ENCODE measurements around the gene SRL.
A peak's percentile ranks its signal among the peaks of the same experiment; 100 is the strongest.

Gene SRL

GRCh38 chr16:4190712-4191333 is 51.1 kb downstream of the SRL start:
- no peak overlapping the region for H2AFZ ChIP-seq (ENCODE audit: low read length)
- H3K9me3 ChIP-seq (replicated peaks in 1 of 2; ENCODE audit: control insufficient read depth in 2 of 2, insufficient read depth in 1 of 2, low read depth in 1 of 2, low read length in 2 of 2): no peaks in the 10 kb centered on the region
- no peak overlapping the region for H2BK15ac ChIP-seq (ENCODE audit: low read length)
- no peak overlapping the region for H3K4ac ChIP-seq (ENCODE audit: low read length)
- H4K91ac ChIP-seq (ENCODE audit: low read depth, low read length, poor library complexity): no peak overlapping the region
- peaks cover 1% of the 10 kb centered on the region for H3K79me1 ChIP-seq (ENCODE audit: low read depth, low read length)
- H2BK12ac ChIP-seq (ENCODE audit: low read length): no peak overlapping the region
- H3K27me3 ChIP-seq (ENCODE audit: control insufficient read depth in 3 of 3, insufficient read depth in 3 of 3, low read depth in 1 of 3, low read length in 3 of 3): peaks cover 0 to 15% (median 0%) of the 10 kb centered on the region in 3 experiments
- no peak for DNase-seq (ENCODE audit: low spot score)
- H3K14ac ChIP-seq (ENCODE audit: low read length): no peak overlapping the region
- no peak overlapping the region for H3K4me2 ChIP-seq (ENCODE audit: insufficient read depth, low read length, poor library complexity, severe bottlenecking)
- H2BK120ac ChIP-seq (ENCODE audit: low read depth, low read length): no peak overlapping the region
- H3K18ac ChIP-seq (ENCODE audit: low read length): no peak overlapping the region
- no peak overlapping the region for H3K23ac ChIP-seq (ENCODE audit: low read depth, low read length, poor library complexity)
- H2AK5ac ChIP-seq (ENCODE audit: low read depth, low read length): no peak overlapping the region
- no peaks in the 10 kb centered on the region for H3K36me3 ChIP-seq (replicated peaks in 1 of 2; ENCODE audit: control insufficient read depth in 2 of 2, insufficient read depth in 2 of 2, low read length in 2 of 2)
- no peak overlapping the region for H4K8ac ChIP-seq (ENCODE audit: low read depth, low read length)
- WGBS, 2 donors (ENCODE audit: extremely low coverage in 2 of 2, insufficient read length in 2 of 2, insufficient replicate concordance in 1 of 2): no CpG with 5 or more reads among the region's 13 CpGs
- no peak overlapping the region for H3K27ac ChIP-seq (replicated peaks; ENCODE audit: low read length)
- H3K4me3 ChIP-seq (ENCODE audit: low read length in 2 of 2): no peak overlapping the region
- H3K9ac ChIP-seq (ENCODE audit: low read depth, low read length, poor library complexity): no peak overlapping the region
- H3K4me1 ChIP-seq (ENCODE audit: control insufficient read depth in 2 of 2, insufficient read depth in 1 of 2, low read depth in 1 of 2, low read length in 2 of 2): peaks cover 0 to 1% of the 10 kb centered on the region in 2 donors
- no peak overlapping the region for H2BK5ac ChIP-seq (ENCODE audit: low read length)

DNA sequence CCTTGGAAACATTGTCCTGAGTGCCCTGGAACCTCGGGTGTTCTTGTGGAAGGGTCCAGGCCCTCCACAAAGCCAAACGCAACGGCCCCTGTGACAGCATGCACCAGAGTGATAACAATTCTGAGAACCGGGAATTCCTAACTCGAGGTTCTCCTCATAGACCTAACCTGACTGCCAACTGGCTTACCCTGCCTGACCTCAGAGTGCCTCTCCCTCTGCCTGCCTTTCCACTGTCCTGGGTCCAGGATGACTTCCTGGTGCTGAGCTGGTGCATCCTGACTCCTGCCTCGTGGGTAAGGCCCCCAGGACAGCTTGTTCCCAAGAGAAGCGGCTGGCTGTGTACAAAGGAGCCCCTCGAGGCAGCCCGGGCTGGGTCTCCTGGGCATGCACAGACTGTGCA is 51.8 kb downstream of the SRL start:
- peak overlapping the region; percentile 48 for H2AFZ ChIP-seq (ENCODE audit: low read length)
- no peak overlapping the region for H3K18ac ChIP-seq (ENCODE audit: low read length)
- H2BK120ac ChIP-seq (ENCODE audit: low read depth, low read length): no peak overlapping the region
- peaks cover 0 to 15% (median 0%) of the 10 kb centered on the region in 3 experiments for H3K27me3 ChIP-seq (ENCODE audit: control insufficient read depth in 3 of 3, insufficient read depth in 3 of 3, low read depth in 1 of 3, low read length in 3 of 3)
- no peak overlapping the region for H4K8ac ChIP-seq (ENCODE audit: low read depth, low read length)
- H3K4me2 ChIP-seq (ENCODE audit: insufficient read depth, low read length, poor library complexity, severe bottlenecking): no peak overlapping the region
- H3K36me3 ChIP-seq (replicated peaks in 1 of 2; ENCODE audit: control insufficient read depth in 2 of 2, insufficient read depth in 2 of 2, low read length in 2 of 2): no peaks in the 10 kb centered on the region
- no peak for DNase-seq (ENCODE audit: low spot score)
- no peak overlapping the region for H3K9ac ChIP-seq (ENCODE audit: low read depth, low read length, poor library complexity)
- H2BK5ac ChIP-seq (ENCODE audit: low read length): no peak overlapping the region
- H3K4me1 ChIP-seq (ENCODE audit: control insufficient read depth in 2 of 2, insufficient read depth in 1 of 2, low read depth in 1 of 2, low read length in 2 of 2): peaks cover 0 to 1% of the 10 kb centered on the region in 2 donors
- H3K27ac ChIP-seq (replicated peaks; ENCODE audit: low read length): no peak overlapping the region
- no CpG with 5 or more reads among the region's 9 CpGs for WGBS, 2 donors (ENCODE audit: extremely low coverage in 2 of 2, insufficient read length in 2 of 2, insufficient replicate concordance in 1 of 2)
- no peak overlapping the region for H4K91ac ChIP-seq (ENCODE audit: low read depth, low read length, poor library complexity)
- no peak overlapping the region for H3K4ac ChIP-seq (ENCODE audit: low read length)
- no peak overlapping the region for H3K23ac ChIP-seq (ENCODE audit: low read depth, low read length, poor library complexity)
- H3K79me1 ChIP-seq (ENCODE audit: low read depth, low read length): peaks cover 1% of the 10 kb centered on the region
- H2BK12ac ChIP-seq (ENCODE audit: low read length): no peak overlapping the region
- H2BK15ac ChIP-seq (ENCODE audit: low read length): no peak overlapping the region
- H3K14ac ChIP-seq (ENCODE audit: low read length): no peak overlapping the region
- no peak overlapping the region for H3K4me3 ChIP-seq (ENCODE audit: low read length in 2 of 2)
- H2AK5ac ChIP-seq (ENCODE audit: low read depth, low read length): no peak overlapping the region
- no peaks in the 10 kb centered on the region for H3K9me3 ChIP-seq (replicated peaks in 1 of 2; ENCODE audit: control insufficient read depth in 2 of 2, insufficient read depth in 1 of 2, low read depth in 1 of 2, low read length in 2 of 2)

DNA sequence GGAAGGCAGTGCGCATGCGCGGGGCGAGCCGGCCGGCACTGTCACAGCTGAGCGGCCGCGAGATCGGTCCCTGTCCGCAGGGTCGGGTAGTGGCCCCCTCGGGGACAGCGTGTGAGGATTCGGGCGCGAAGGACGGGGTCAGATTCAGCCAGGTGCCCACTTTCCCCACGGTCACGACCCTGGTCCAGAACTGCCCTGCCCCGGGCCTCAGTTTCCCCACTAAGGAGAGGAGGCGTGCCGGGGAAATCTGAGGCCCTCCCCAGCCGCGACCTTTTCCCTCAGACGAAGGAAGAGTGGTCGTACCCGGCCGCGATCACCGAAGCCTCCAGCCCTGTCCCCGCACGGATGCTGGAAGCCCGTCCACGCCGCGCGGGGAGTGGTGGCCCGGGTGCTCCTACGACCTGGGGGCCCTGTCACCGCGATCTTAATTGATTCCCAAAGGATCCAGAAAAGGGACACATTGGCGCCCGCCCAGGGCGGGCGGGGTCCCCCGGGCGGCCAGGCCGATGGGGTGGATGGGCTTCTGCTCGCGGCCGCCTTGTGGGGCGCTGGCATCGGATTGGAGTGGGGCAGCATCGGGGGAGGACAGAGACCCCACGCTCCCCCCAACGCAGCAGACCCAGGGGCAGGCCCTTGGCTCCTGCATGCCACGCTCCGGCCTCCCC is 57.7 kb downstream of the SRL start:
- Histone ChIP-seq H3K9ac (ENCODE audit: low read depth, low read length, poor library complexity) (peak overlapping the region; percentile 86), H3K9me3 (replicated peaks in 1 of 2; ENCODE audit: control insufficient read depth in 2 of 2, insufficient read depth in 1 of 2, low read depth in 1 of 2, low read length in 2 of 2) (no peaks in the 10 kb centered on the region), H3K27me3 (ENCODE audit: control insufficient read depth in 3 of 3, insufficient read depth in 3 of 3, low read depth in 1 of 3, low read length in 3 of 3) (peaks cover 0 to 11% (median 2%) of the 10 kb centered on the region in 3 experiments), H4K8ac (ENCODE audit: low read depth, low read length) (peak overlapping the region; percentile 43), H2BK12ac (ENCODE audit: low read length) (no peak overlapping the region), H2AK5ac (ENCODE audit: low read depth, low read length) (no peak overlapping the region), H4K91ac (ENCODE audit: low read depth, low read length, poor library complexity) (no peak overlapping the region), H3K4me1 (ENCODE audit: control insufficient read depth in 2 of 2, insufficient read depth in 1 of 2, low read depth in 1 of 2, low read length in 2 of 2) (peaks cover 2 to 3% of the 10 kb centered on the region in 2 donors), H2AFZ (ENCODE audit: low read length) (peak overlapping the region; percentile 98), H3K4me3 (ENCODE audit: low read length in 2 of 2) (peak overlapping the region; percentile 64 to 88), H2BK15ac (ENCODE audit: low read length) (no peak overlapping the region), H3K4me2 (ENCODE audit: insufficient read depth, low read length, poor library complexity, severe bottlenecking) (peak overlapping the region; percentile 96), H3K79me1 (ENCODE audit: low read depth, low read length) (no peaks in the 10 kb centered on the region), H2BK5ac (ENCODE audit: low read length) (no peak overlapping the region), H3K36me3 (replicated peaks in 1 of 2; ENCODE audit: control insufficient read depth in 2 of 2, insufficient read depth in 2 of 2, low read length in 2 of 2) (no peaks in the 10 kb centered on the region), H3K18ac (ENCODE audit: low read length) (peak overlapping the region; percentile 91), H2BK120ac (ENCODE audit: low read depth, low read length) (no peak overlapping the region), H3K4ac (ENCODE audit: low read length) (no peak overlapping the region), H3K23ac (ENCODE audit: low read depth, low read length, poor library complexity) (peak overlapping the region; percentile 96), H3K14ac (ENCODE audit: low read length) (peak overlapping the region; percentile 31), H3K27ac (replicated peaks; ENCODE audit: low read length) (no peak overlapping the region)
- WGBS, 2 donors (ENCODE audit: extremely low coverage in 2 of 2, insufficient read length in 2 of 2, insufficient replicate concordance in 1 of 2): no CpG with 5 or more reads among the region's 59 CpGs
- no peak for DNase-seq (ENCODE audit: low spot score)

DNA sequence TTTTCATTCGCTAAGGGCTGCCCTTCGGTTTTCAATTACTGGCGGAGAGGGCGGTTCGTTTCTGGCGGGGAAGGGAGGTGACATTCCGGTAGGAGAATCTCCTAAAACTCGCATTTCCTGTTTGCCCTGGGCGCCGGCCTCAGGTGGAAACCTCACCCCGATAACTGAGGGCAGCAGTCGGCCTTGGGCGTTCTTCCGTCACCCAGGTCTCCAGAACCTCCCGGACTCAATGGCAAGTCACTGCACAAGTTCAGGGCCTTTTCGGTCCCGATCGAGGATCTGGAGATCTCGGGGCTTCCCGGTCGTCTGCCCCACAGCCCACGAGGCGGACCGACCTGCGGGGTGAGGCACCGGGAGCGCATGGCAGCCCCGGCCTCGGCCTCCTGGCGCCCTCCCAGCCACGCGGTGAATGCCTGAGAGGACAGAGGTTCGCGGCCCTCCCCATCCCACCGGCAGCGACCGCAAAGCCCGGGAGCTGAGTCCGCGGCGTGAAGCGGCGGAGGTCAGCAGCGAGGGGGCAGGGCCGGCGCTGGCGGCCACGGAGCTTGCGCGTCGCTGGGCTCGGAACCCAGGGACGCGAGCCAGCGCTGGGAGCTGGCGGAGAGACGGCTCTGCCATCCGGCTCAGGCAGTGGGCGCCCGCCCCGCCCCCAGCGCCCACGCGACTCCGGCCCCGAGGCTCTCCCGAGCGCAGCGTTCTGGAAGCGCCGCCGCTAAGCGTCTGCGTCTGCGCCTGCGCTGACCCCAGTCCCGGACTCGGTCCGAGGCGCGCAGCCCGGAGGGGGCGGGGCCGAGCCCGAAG is 58.4 kb downstream of the SRL start:
- Histone ChIP-seq H4K91ac (ENCODE audit: low read depth, low read length, poor library complexity) (no peak overlapping the region), H3K9me3 (replicated peaks in 1 of 2; ENCODE audit: control insufficient read depth in 2 of 2, insufficient read depth in 1 of 2, low read depth in 1 of 2, low read length in 2 of 2) (no peaks in the 10 kb centered on the region), H3K14ac (ENCODE audit: low read length) (no peak overlapping the region), H2BK120ac (ENCODE audit: low read depth, low read length) (peak overlapping the region; percentile 94), H2BK12ac (ENCODE audit: low read length) (peak overlapping the region; percentile 4), H3K9ac (ENCODE audit: low read depth, low read length, poor library complexity) (peak overlapping the region; percentile 98), H4K8ac (ENCODE audit: low read depth, low read length) (peak overlapping the region; percentile 65), H2AK5ac (ENCODE audit: low read depth, low read length) (peak overlapping the region; percentile 74), H3K4me2 (ENCODE audit: insufficient read depth, low read length, poor library complexity, severe bottlenecking) (peak overlapping the region; percentile 96), H3K4ac (ENCODE audit: low read length) (peak overlapping the region; percentile 17), H3K4me1 (ENCODE audit: control insufficient read depth in 2 of 2, insufficient read depth in 1 of 2, low read depth in 1 of 2, low read length in 2 of 2) (peaks cover 2 to 3% of the 10 kb centered on the region in 2 donors), H3K79me1 (ENCODE audit: low read depth, low read length) (no peaks in the 10 kb centered on the region), H3K23ac (ENCODE audit: low read depth, low read length, poor library complexity) (peak overlapping the region; percentile 96), H3K36me3 (replicated peaks in 1 of 2; ENCODE audit: control insufficient read depth in 2 of 2, insufficient read depth in 2 of 2, low read length in 2 of 2) (no peaks in the 10 kb centered on the region), H3K18ac (ENCODE audit: low read length) (peak overlapping the region; percentile 100), H2AFZ (ENCODE audit: low read length) (peak overlapping the region; percentile 98), H3K4me3 (ENCODE audit: low read length in 2 of 2) (peak overlapping the region; percentile 64 to 88), H2BK15ac (ENCODE audit: low read length) (peak overlapping the region; percentile 67), H3K27me3 (ENCODE audit: control insufficient read depth in 3 of 3, insufficient read depth in 3 of 3, low read depth in 1 of 3, low read length in 3 of 3) (peaks cover 0 to 11% (median 2%) of the 10 kb centered on the region in 3 experiments), H3K27ac (replicated peaks; ENCODE audit: low read length) (peak overlapping the region; percentile 90), H2BK5ac (ENCODE audit: low read length) (peak overlapping the region; percentile 97)
- DNase-seq (ENCODE audit: low spot score): peak; percentile 92
- WGBS, 2 donors (ENCODE audit: extremely low coverage in 2 of 2, insufficient read length in 2 of 2, insufficient replicate concordance in 1 of 2): no CpG with 5 or more reads among the region's 85 CpGs

Measured in neuronal stem cell (in vitro differentiated cells).